HepG2 (cell line): ENCODE results near the gene TRMT112. TPM values are rescaled to one million over a fixed set of nuclear protein-coding genes. Genes with fewer than 3 reads are reported as not detected.

Source experiments
- ATAC-seq: fragments of 200-7000 bp; cut with Tn5 transposase; 3 replicates; pipeline ENCODE4 v1.9.1; 2020; ENCODE audit warnings: mild to moderate bottlenecking, moderate library complexity
- BruUV-seq: library from RNA; stranded (reverse); fragments of 400-500 nt; replicated peaks from 2 replicates; lab custom pipeline; 2021; lab: Mats Ljungman, UMichigan
- CTCF ChIA-PET: fragments of 300-600 bp; formaldehyde crosslinking; extraction: SDS; loops from one replicate; lab custom pipeline; 2021; ENCODE audit warnings: low total read pairs, inconsistent platforms, low intra/inter-chr PET ratio; lab: Yijun Ruan, JAX
- POLR2A ChIA-PET: fragments of 350-600 bp; sonication (Branson Sonifier 250); formaldehyde crosslinking; loops from one replicate; lab custom pipeline; 2020; ENCODE audit warnings: antibody characterized with exemption, inconsistent platforms; lab: Yijun Ruan, JAX
- DNase-seq: peaks from one replicate; pipeline ENCODE4 v3.0.0-alpha.2; 2015; ENCODE audit warnings: low spot score
- FAIRE-seq: peaks from 3 replicates; lab custom pipeline; 2011; peaks lifted over from hg19 to GRCh38; lab: Jason Lieb, UNC
- H2AFZ ChIP-seq: one replicate; pipeline ENCODE4 v1.6.1; 2011; ENCODE audit warnings: low read length, inconsistent platforms
- H3K27ac ChIP-seq: fragments of 300-600 bp; 3 replicates; pipeline ENCODE4 v1.8.0; 2011; ENCODE audit warnings: mixed run types, mild to moderate bottlenecking, mixed read lengths, low read length, inconsistent platforms; ENCODE audit not compliant: insufficient read depth; ENCODE audit errors: extremely low read length
- H3K27me3 ChIP-seq, 2 experiments: fragments of 200-600 bp in 1 of 2; 2 replicates in 1 of 2; 3 replicates in 1 of 2; pipeline versions ENCODE4 v1.6.0 to v1.8.0; 2011; ENCODE audit warnings: low read length in 2 of 2, mild to moderate bottlenecking in 2 of 2, moderate library complexity in 2 of 2, inconsistent platforms in 1 of 2; ENCODE audit not compliant: insufficient read depth in 2 of 2, control insufficient read depth in 1 of 2
- H3K36me3 ChIP-seq, 2 experiments: fragments of 200-600 bp in 1 of 2; replicated peaks in 1 of 2; 2 replicates in 1 of 2; 3 replicates in 1 of 2; pipeline versions ENCODE4 v1.5.1 to v1.8.0; 2011; ENCODE audit warnings: low read length in 2 of 2, inconsistent platforms in 1 of 2; ENCODE audit not compliant: insufficient read depth in 2 of 2, control insufficient read depth in 1 of 2
- H3K4me1 ChIP-seq: 2 replicates; pipeline ENCODE4 v1.5.1; 2012; ENCODE audit warnings: low read length, inconsistent platforms; ENCODE audit not compliant: insufficient read depth
- H3K4me2 ChIP-seq: 2 replicates; pipeline ENCODE4 v1.6.0; 2011; ENCODE audit warnings: low read depth, low read length, inconsistent platforms
- H3K4me3 ChIP-seq, 3 experiments: fragments of 200-600 bp in 1 of 3; sonication (generic), shearing (Covaris generic) in 1 of 3; replicated peaks in 1 of 3; 2 replicates each; pipeline ENCODE4 v1.5.1; 2011 to 2016; ENCODE audit warnings: low read length in 3 of 3, inconsistent platforms in 2 of 3, low read depth in 2 of 3, mild to moderate bottlenecking in 2 of 3, control low read depth in 1 of 3, mixed read lengths in 1 of 3; ENCODE audit not compliant: insufficient read depth in 1 of 3
- H3K79me2 ChIP-seq: one replicate; pipeline ENCODE4 v1.6.1; 2011; ENCODE audit warnings: low read length, inconsistent platforms; ENCODE audit not compliant: insufficient read depth
- H3K9ac ChIP-seq: 2 replicates; pipeline ENCODE4 v1.6.0; 2011; ENCODE audit warnings: mild to moderate bottlenecking, low read depth, low read length, inconsistent platforms; ENCODE audit not compliant: insufficient read depth
- H3K9me3 ChIP-seq: 2 replicates; pipeline ENCODE4 v1.5.1; 2012; ENCODE audit warnings: mild to moderate bottlenecking, low read length
- H4K20me1 ChIP-seq: 2 replicates; pipeline ENCODE4 v1.6.0; 2011; ENCODE audit warnings: inconsistent platforms, mild to moderate bottlenecking, low read length, moderate library complexity; ENCODE audit not compliant: insufficient read depth
- DRAP1 ChIP-seq: IDR thresholded peaks from 2 replicates; pipeline ENCODE4 v1.6.1; 2016; ENCODE audit warnings: missing genetic modification reagents, missing compliant biosample characterization
- ZNF709 ChIP-seq: sonication (generic); formaldehyde crosslinking; IDR thresholded peaks from 2 replicates; pipeline ENCODE4 v1.5.0; 2020; ENCODE audit warnings: mild to moderate bottlenecking, missing genetic modification reagents
- WGBS: methylation state at CpG from one replicate; pipeline ENCODE4 v1.1.6; 2017; ENCODE audit warnings: low lambda C conversion rate; 5-methylcytosine and 5-hydroxymethylcytosine counted together
- in situ Hi-C: cut with HindIII; loops from 2 replicates; pipeline ENCODE4 v1.10.0; 2017; ENCODE audit warnings: low pct_unique_long_range_greater_than_20kb; ENCODE audit not compliant: extremely low pct_ligation_motif_present
- intact Hi-C: fragments of 100-400 bp; cut with micrococcal nuclease; formaldehyde crosslinking; loops from one replicate; pipeline ENCODE4 v1.10.0; 2022; ENCODE audit not compliant: unreplicated experiment
- polyA plus RNA-seq, 8 experiments: library from polyadenylated mRNA; depleted of rRNA in 3 of 8; stranded (reverse) in 7 of 8; unstranded in 1 of 8; fragments of >200 nt; fragmentation: Illumina TruSeq in 4 of 8; extraction: Trizol in 4 of 8; gene quantifications; 2 replicates each; pipeline versions ENCODE4 v1.2.1 to v1.2.3, GENCODE V29; 2011 to 2016; ENCODE audit warnings: low read depth in 4 of 8, missing spikeins in 1 of 8, mixed read lengths in 1 of 8; ENCODE audit not compliant: insufficient read depth in 1 of 8
- total RNA-seq, 5 experiments: library from RNA; depleted of rRNA; stranded (reverse); fragments of >200 nt; fragmentation: Illumina TruSeq; extraction: Trizol; gene quantifications; 2 replicates each; pipeline ENCODE4 v1.2.3, GENCODE V29; 2016; ENCODE audit warnings: low read depth in 1 of 5
- TF ChIP-seq, protein P1 (sequence below): sonication (generic); formaldehyde crosslinking; IDR thresholded peaks from 2 replicates; pipeline ENCODE4 v1.4.0; 2020; ENCODE audit warnings: missing genetic modification reagents, borderline replicate concordance

Gene TRMT112
- total and polyA plus RNA-seq, 2 of the 13 experiments (the other 11 are each of a cell fraction or from before 2014, with no cell fraction given), result 186 to 409 TPM

GRCh38 chr11:64320556-64320955 is 3.2 kb upstream of the TRMT112 start:
- no peak overlapping the region for H3K27ac ChIP-seq
- ATAC-seq, result no peak
- H3K4me2 ChIP-seq, result no peak overlapping the region
- H2AFZ ChIP-seq, result no peak overlapping the region
- H4K20me1 ChIP-seq, result no peaks in the 10 kb centered on the region
- ChIA-PET CTCF (no interaction called here), POLR2A (interaction anchor here (0.9 kb wide), 1 partner anchor 11 kb away, joined by 5 read pairs; no protein-coding TSS in a partner anchor)
- H3K36me3 ChIP-seq, result peaks cover 1 to 20% of the 10 kb centered on the region in 2 experiments; a peak in 2 of 5 replicates
- no peak overlapping the region for H3K9ac ChIP-seq
- H3K9me3 ChIP-seq, result no peaks in the 10 kb centered on the region
- no peaks in the 10 kb centered on the region; a peak in 1 of 5 replicates for H3K27me3 ChIP-seq
- TF ChIP-seq DRAP1 (CRISPR knock-in tag), result no peak
- TF ChIP-seq, protein P1, sequence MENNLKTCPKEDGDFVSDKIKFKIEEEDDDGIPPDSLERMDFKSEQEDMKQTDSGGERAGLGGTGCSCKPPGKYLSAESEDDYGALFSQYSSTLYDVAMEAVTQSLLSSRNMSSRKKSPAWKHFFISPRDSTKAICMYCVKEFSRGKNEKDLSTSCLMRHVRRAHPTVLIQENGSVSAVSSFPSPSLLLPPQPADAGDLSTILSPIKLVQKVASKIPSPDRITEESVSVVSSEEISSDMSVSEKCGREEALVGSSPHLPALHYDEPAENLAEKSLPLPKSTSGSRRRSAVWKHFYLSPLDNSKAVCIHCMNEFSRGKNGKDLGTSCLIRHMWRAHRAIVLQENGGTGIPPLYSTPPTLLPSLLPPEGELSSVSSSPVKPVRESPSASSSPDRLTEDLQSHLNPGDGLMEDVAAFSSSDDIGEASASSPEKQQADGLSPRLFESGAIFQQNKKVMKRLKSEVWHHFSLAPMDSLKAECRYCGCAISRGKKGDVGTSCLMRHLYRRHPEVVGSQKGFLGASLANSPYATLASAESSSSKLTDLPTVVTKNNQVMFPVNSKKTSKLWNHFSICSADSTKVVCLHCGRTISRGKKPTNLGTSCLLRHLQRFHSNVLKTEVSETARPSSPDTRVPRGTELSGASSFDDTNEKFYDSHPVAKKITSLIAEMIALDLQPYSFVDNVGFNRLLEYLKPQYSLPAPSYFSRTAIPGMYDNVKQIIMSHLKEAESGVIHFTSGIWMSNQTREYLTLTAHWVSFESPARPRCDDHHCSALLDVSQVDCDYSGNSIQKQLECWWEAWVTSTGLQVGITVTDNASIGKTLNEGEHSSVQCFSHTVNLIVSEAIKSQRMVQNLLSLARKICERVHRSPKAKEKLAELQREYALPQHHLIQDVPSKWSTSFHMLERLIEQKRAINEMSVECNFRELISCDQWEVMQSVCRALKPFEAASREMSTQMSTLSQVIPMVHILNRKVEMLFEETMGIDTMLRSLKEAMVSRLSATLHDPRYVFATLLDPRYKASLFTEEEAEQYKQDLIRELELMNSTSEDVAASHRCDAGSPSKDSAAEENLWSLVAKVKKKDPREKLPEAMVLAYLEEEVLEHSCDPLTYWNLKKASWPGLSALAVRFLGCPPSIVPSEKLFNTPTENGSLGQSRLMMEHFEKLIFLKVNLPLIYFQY (CRISPR knock-in tag), result no peak
- TF ChIP-seq ZNF709 (CRISPR knock-in tag), result no peak
- 100% methylated on average over 6 of the region's 7 CpGs for WGBS
- BruUV-seq, result no TSS peak
- peaks cover 22% of the 10 kb centered on the region for H3K4me1 ChIP-seq
- peaks cover 15% of the 10 kb centered on the region for H3K79me2 ChIP-seq
- in situ Hi-C loops, result no loop called here
- FAIRE-seq, result no peak
- intact Hi-C loops, result no loop called here
- DNase-seq, result no peak
- no peak overlapping the region for H3K4me3 ChIP-seq
